Central memory CD4-positive, alpha-beta T cell (primary cell): ENCODE data around the gene IKBIP.
"Not testable (repeated sequence)": the region's sequence is repeated elsewhere in the genome, so short reads cannot be mapped to it uniquely, and the experiment has no call there.

Experiments
- DNase-seq: peaks from one replicate; pipeline ENCODE4 v3.0.0; 2022
- total RNA-seq, 3 experiments: gene quantifications; one replicate each; lab custom pipeline; 2026; lab: John Stamatoyannopoulos, UW

Gene IKBIP
- total RNA-seq: 3.5 to 29.8 (median 14.6) reads per million in 3 experiments

GRCh38 chr12:98644712-98645571, at the start of gene IKBIP, which contains the start of gene APAF1:
TSS of gene IKBIP (minus strand) at chr12:98644788. CDS start at chr12:98644701, 87 bp downstream.
TSS of gene APAF1 (plus strand) at chr12:98645290. CDS start at chr12:98648360, 3,070 bp downstream.
- peak; percentile 95 for DNase-seq

- DNase-seq: no peak
These were observed 46.8 kb upstream of the IKBIP start for GRCh38 chr12:98691351-98691750.

- DNase-seq: no peak
These were observed 42.0 kb upstream of the IKBIP start for GRCh38 chr12:98686603-98687002.

GRCh38 chr12:98684199-98684598, 39.6 kb upstream of the IKBIP start:
- no peak for DNase-seq

GRCh38 chr12:98679611-98680005, 35.0 kb upstream of the IKBIP start:
- no peak for DNase-seq

- no peak for DNase-seq
These were observed 34.5 kb upstream of the IKBIP start for GRCh38 chr12:98678946-98679610.

- DNase-seq: no peak
These were observed 33.8 kb upstream of the IKBIP start for GRCh38 chr12:98678236-98678945.

- DNase-seq: no peak
These were observed 30.3 kb upstream of the IKBIP start for GRCh38 chr12:98674841-98675240.

- DNase-seq: no peak
These were observed 26.9 kb upstream of the IKBIP start for GRCh38 chr12:98671459-98671858.

- DNase-seq: no peak
These were observed 25.2 kb upstream of the IKBIP start for GRCh38 chr12:98669751-98670150.

GRCh38 chr12:98660521-98660920, 15.9 kb upstream of the IKBIP start:
- no peak for DNase-seq

- no peak for DNase-seq
These were observed 11.9 kb upstream of the IKBIP start for GRCh38 chr12:98656289-98657101.

GRCh38 chr12:98653866-98654493, 9.4 kb upstream of the IKBIP start:
- DNase-seq: peak; percentile 49

- DNase-seq: no peak
These were observed 6.7 kb upstream of the IKBIP start for GRCh38 chr12:98651328-98651727.

- no peak for DNase-seq
These were observed 1.9 kb upstream of the IKBIP start for GRCh38 chr12:98646294-98647090.

GRCh38 chr12:98645572-98646067, 1.0 kb upstream of the IKBIP start:
- peak; percentile 10 for DNase-seq

- no peak for DNase-seq
These were observed 216 bp downstream of the IKBIP start for GRCh38 chr12:98644433-98644711.

- DNase-seq: not testable (repeated sequence)
These were observed 1.8 kb downstream of the IKBIP start for GRCh38 chr12:98642801-98643200.

- DNase-seq: no peak
These were observed 5.1 kb downstream of the IKBIP start for GRCh38 chr12:98639491-98639890.

- DNase-seq: no peak
These were observed 6.6 kb downstream of the IKBIP start for GRCh38 chr12:98638009-98638408.

- no peak for DNase-seq
These were observed 7.5 kb downstream of the IKBIP start for GRCh38 chr12:98637068-98637467.
